HepG2 (cell line): Measurements from ENCODE around the gene LOXL3. TPM values are rescaled to one million over a fixed set of nuclear protein-coding genes. Genes with fewer than 3 reads are reported as not detected.
A peak's percentile ranks its signal among the peaks of the same experiment; 100 is the strongest.

Source experiments
- BHLHE40 ChIP-seq: IDR thresholded peaks from 2 replicates; pipeline ENCODE4 v1.6.1; 2011; ENCODE audit warnings: low read length, improper control_type of control experiment
- CBX2 ChIP-seq, 2 experiments: fragments of 200-600 bp in 1 of 2; sonication (generic); formaldehyde crosslinking in 1 of 2; IDR thresholded peaks; 2 replicates each; pipeline versions ENCODE4 v1.7.0 to v1.8.1; 2018 to 2022; ENCODE audit warnings: low read depth in 2 of 2, low read length in 1 of 2, mild to moderate bottlenecking in 1 of 2, missing genetic modification reagents in 1 of 2
- JUNB ChIP-seq: sonication (generic); formaldehyde crosslinking; IDR thresholded peaks from 2 replicates; pipeline ENCODE4 v1.8.0; 2022; ENCODE audit warnings: missing genetic modification reagents, mild to moderate bottlenecking, borderline replicate concordance
- MED1 ChIP-seq: sonication (generic); formaldehyde crosslinking; IDR thresholded peaks from 2 replicates; pipeline ENCODE4 v1.4.0; 2020; ENCODE audit warnings: missing genetic modification reagents
- ZNF354B ChIP-seq: sonication (generic); formaldehyde crosslinking; IDR thresholded peaks from 2 replicates; pipeline ENCODE4 v1.8.0; 2022; ENCODE audit warnings: mild to moderate bottlenecking, missing genetic modification reagents
- ZNF879 ChIP-seq: sonication (generic); formaldehyde crosslinking; IDR thresholded peaks from 2 replicates; pipeline ENCODE4 v1.8.1; 2023; ENCODE audit warnings: missing genetic modification reagents
- ZSCAN22 ChIP-seq: sonication (generic); formaldehyde crosslinking; IDR thresholded peaks from 2 replicates; pipeline ENCODE4 v1.4.0; 2020; ENCODE audit warnings: mild to moderate bottlenecking, missing genetic modification reagents
- polyA plus RNA-seq, 8 experiments: library from polyadenylated mRNA; depleted of rRNA in 3 of 8; stranded (reverse) in 7 of 8; unstranded in 1 of 8; fragments of >200 nt; fragmentation: Illumina TruSeq in 4 of 8; extraction: Trizol in 4 of 8; gene quantifications; 2 replicates each; pipeline versions ENCODE4 v1.2.1 to v1.2.3, GENCODE V29; 2011 to 2016; ENCODE audit warnings: low read depth in 4 of 8, missing spikeins in 1 of 8, mixed read lengths in 1 of 8; ENCODE audit not compliant: insufficient read depth in 1 of 8
- total RNA-seq, 5 experiments: library from RNA; depleted of rRNA; stranded (reverse); fragments of >200 nt; fragmentation: Illumina TruSeq; extraction: Trizol; gene quantifications; 2 replicates each; pipeline ENCODE4 v1.2.3, GENCODE V29; 2016; ENCODE audit warnings: low read depth in 1 of 5
- TF ChIP-seq, protein P1 (sequence below): sonication (generic); formaldehyde crosslinking; IDR thresholded peaks from 2 replicates; pipeline ENCODE4 v1.5.0; 2020; ENCODE audit warnings: mild to moderate bottlenecking, missing genetic modification reagents, borderline replicate concordance
- TF ChIP-seq, protein P2 (sequence below): sonication (generic); formaldehyde crosslinking; IDR thresholded peaks from 2 replicates; pipeline ENCODE4 v1.5.0; 2020; ENCODE audit warnings: mild to moderate bottlenecking, missing genetic modification reagents, borderline replicate concordance
- TF ChIP-seq, protein P3 (sequence below): sonication (generic); formaldehyde crosslinking; conservative IDR thresholded peaks from 2 replicates; pipeline ENCODE4 v1.8.0; 2022; ENCODE audit warnings: missing genetic modification reagents
- TF ChIP-seq, protein P4 (sequence below): sonication (generic); formaldehyde crosslinking; IDR thresholded peaks from 2 replicates; pipeline ENCODE4 v1.4.0; 2020; ENCODE audit warnings: missing genetic modification reagents, borderline replicate concordance
- TF ChIP-seq, protein P5 (sequence below): sonication (generic); formaldehyde crosslinking; conservative IDR thresholded peaks from 2 replicates; pipeline ENCODE4 v1.5.0; 2020; ENCODE audit warnings: missing genetic modification reagents
- TF ChIP-seq, protein P6 (sequence below): sonication (generic); formaldehyde crosslinking; IDR thresholded peaks from 2 replicates; pipeline ENCODE4 v1.4.0; 2020; ENCODE audit warnings: missing genetic modification reagents

The LOXL3 gene
- total and polyA plus RNA-seq, 2 of the 13 experiments (the other 11 are each of a cell fraction or from before 2014, with no cell fraction given), result 0.55 to 6.5 TPM

DNA sequence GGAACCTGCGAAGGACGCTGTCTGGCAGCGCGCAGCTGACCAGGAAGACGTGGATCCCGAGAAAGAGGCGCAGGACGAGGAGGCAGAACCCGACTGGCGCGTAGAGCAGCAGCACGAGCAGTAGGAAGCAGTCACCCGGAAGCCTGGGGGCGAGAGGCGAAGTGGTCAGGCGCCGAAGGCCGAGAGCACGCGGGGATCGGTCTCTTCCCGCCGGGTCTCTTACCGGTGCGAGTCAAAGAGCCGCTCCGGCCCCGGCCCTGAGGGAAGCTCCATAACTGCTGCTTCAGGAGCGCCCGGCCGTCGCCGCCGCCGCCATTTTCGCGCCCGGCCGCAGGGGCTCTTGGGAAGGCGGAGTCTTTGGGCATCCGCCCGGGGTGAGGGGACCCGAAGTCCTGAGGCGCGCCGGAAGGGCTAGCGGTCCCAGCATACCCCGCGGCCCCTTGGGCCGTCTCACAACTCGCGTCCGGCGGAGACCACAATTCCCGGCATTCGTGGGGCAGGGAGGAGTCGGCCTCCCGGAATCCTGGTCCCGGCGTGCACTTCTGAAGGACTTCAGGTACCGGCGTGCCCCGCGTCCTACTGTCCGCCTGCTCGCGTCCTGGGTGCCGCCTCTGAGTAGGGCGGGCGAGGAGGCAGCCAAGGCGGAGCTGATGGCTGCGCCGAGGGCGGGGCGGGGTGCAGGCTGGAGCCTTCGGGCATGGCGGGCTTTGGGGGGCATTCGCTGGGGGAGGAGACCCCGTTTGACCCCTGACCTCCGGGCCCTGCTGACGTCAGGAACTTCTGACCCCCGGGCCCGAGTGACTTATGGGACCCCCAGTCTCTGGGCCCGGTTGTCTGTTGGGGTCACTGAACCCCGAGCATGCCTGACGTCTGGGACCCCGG, 24.1 kb downstream of the LOXL3 start, which contains the start of the genes AUP1 and HTRA2 (continued):
- TF ChIP-seq, protein P1, sequence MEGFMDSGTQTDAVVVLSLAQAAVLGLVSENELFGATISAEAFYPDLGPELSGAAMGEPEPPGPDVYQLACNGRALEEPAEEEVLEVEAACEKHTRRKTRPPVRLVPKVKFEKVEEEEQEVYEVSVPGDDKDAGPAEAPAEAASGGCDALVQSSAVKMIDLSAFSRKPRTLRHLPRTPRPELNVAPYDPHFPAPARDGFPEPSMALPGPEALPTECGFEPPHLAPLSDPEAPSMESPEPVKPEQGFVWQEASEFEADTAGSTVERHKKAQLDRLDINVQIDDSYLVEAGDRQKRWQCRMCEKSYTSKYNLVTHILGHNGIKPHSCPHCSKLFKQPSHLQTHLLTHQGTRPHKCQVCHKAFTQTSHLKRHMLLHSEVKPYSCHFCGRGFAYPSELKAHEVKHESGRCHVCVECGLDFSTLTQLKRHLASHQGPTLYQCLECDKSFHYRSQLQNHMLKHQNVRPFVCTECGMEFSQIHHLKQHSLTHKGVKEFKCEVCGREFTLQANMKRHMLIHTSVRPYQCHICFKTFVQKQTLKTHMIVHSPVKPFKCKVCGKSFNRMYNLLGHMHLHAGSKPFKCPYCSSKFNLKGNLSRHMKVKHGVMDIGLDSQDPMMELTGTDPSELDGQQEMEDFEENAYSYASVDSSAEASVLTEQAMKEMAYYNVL (CRISPR knock-in tag), result peak; percentile 80
- TF ChIP-seq ZNF879 (CRISPR knock-in tag) (peak; percentile 70; the same call in 1 of the 2 replicates), ZSCAN22 (CRISPR knock-in tag) (no peak), BHLHE40 (peak; percentile 32; the same call in 1 of the 2 replicates), MED1 (CRISPR knock-in tag) (peak; percentile 83), JUNB (CRISPR knock-in tag) (no peak), ZNF354B (CRISPR knock-in tag) (0 out of 2 replicates have a peak, but pooled peaks have one; percentile 79), CBX2 (IDR thresholded peaks at IDR 0.05; ENCODE audit: low read depth, low read length) (no peak), CBX2 (CRISPR knock-in tag; IDR thresholded peaks at IDR 0.05; ENCODE audit: low read depth) (no peak)
- TF ChIP-seq, protein P2, sequence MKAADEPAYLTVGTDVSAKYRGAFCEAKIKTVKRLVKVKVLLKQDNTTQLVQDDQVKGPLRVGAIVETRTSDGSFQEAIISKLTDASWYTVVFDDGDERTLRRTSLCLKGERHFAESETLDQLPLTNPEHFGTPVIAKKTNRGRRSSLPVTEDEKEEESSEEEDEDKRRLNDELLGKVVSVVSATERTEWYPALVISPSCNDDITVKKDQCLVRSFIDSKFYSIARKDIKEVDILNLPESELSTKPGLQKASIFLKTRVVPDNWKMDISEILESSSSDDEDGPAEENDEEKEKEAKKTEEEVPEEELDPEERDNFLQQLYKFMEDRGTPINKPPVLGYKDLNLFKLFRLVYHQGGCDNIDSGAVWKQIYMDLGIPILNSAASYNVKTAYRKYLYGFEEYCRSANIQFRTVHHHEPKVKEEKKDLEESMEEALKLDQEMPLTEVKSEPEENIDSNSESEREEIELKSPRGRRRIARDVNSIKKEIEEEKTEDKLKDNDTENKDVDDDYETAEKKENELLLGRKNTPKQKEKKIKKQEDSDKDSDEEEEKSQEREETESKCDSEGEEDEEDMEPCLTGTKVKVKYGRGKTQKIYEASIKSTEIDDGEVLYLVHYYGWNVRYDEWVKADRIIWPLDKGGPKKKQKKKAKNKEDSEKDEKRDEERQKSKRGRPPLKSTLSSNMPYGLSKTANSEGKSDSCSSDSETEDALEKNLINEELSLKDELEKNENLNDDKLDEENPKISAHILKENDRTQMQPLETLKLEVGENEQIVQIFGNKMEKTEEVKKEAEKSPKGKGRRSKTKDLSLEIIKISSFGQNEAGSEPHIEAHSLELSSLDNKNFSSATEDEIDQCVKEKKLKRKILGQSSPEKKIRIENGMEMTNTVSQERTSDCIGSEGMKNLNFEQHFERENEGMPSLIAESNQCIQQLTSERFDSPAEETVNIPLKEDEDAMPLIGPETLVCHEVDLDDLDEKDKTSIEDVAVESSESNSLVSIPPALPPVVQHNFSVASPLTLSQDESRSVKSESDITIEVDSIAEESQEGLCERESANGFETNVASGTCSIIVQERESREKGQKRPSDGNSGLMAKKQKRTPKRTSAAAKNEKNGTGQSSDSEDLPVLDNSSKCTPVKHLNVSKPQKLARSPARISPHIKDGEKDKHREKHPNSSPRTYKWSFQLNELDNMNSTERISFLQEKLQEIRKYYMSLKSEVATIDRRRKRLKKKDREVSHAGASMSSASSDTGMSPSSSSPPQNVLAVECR (CRISPR knock-in tag), result peak; percentile 98
- TF ChIP-seq, protein P3, sequence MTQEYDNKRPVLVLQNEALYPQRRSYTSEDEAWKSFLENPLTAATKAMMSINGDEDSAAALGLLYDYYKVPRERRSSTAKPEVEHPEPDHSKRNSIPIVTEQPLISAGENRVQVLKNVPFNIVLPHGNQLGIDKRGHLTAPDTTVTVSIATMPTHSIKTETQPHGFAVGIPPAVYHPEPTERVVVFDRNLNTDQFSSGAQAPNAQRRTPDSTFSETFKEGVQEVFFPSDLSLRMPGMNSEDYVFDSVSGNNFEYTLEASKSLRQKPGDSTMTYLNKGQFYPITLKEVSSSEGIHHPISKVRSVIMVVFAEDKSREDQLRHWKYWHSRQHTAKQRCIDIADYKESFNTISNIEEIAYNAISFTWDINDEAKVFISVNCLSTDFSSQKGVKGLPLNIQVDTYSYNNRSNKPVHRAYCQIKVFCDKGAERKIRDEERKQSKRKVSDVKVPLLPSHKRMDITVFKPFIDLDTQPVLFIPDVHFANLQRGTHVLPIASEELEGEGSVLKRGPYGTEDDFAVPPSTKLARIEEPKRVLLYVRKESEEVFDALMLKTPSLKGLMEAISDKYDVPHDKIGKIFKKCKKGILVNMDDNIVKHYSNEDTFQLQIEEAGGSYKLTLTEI (CRISPR knock-in tag), result no peak
- TF ChIP-seq, protein P4, sequence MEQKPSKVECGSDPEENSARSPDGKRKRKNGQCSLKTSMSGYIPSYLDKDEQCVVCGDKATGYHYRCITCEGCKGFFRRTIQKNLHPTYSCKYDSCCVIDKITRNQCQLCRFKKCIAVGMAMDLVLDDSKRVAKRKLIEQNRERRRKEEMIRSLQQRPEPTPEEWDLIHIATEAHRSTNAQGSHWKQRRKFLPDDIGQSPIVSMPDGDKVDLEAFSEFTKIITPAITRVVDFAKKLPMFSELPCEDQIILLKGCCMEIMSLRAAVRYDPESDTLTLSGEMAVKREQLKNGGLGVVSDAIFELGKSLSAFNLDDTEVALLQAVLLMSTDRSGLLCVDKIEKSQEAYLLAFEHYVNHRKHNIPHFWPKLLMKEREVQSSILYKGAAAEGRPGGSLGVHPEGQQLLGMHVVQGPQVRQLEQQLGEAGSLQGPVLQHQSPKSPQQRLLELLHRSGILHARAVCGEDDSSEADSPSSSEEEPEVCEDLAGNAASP (CRISPR knock-in tag), result peak; percentile 48; the same call in 1 of the 2 replicates
- TF ChIP-seq, protein P5, sequence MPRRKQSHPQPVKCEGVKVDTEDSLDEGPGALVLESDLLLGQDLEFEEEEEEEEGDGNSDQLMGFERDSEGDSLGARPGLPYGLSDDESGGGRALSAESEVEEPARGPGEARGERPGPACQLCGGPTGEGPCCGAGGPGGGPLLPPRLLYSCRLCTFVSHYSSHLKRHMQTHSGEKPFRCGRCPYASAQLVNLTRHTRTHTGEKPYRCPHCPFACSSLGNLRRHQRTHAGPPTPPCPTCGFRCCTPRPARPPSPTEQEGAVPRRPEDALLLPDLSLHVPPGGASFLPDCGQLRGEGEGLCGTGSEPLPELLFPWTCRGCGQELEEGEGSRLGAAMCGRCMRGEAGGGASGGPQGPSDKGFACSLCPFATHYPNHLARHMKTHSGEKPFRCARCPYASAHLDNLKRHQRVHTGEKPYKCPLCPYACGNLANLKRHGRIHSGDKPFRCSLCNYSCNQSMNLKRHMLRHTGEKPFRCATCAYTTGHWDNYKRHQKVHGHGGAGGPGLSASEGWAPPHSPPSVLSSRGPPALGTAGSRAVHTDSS (CRISPR knock-in tag), result peak; percentile 89; the same call in 1 of the 2 replicates
- TF ChIP-seq, protein P6, sequence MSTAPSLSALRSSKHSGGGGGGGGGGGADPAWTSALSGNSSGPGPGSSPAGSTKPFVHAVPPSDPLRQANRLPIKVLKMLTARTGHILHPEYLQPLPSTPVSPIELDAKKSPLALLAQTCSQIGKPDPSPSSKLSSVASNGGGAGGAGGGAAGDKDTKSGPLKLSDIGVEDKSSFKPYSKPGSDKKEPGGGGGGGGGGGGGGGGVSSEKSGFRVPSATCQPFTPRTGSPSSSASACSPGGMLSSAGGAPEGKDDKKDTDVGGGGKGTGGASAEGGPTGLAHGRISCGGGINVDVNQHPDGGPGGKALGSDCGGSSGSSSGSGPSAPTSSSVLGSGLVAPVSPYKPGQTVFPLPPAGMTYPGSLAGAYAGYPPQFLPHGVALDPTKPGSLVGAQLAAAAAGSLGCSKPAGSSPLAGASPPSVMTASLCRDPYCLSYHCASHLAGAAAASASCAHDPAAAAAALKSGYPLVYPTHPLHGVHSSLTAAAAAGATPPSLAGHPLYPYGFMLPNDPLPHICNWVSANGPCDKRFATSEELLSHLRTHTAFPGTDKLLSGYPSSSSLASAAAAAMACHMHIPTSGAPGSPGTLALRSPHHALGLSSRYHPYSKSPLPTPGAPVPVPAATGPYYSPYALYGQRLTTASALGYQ (CRISPR knock-in tag), result no peak; the same call in 1 of the 2 replicates
